Activated gamma-delta T cell treated with Interleukin-2 at 50 U/mL for 16 hours (primary cell): Measurements from ENCODE around the gene COMMD1.
"Not testable (repeated sequence)": the region's sequence is repeated elsewhere in the genome, so short reads cannot be mapped to it uniquely, and the experiment has no call there.

Experiments
- DNase-seq: peaks from one replicate; pipeline ENCODE4 v3.0.0-alpha.2; 2020

COMMD1 gene

DNA sequence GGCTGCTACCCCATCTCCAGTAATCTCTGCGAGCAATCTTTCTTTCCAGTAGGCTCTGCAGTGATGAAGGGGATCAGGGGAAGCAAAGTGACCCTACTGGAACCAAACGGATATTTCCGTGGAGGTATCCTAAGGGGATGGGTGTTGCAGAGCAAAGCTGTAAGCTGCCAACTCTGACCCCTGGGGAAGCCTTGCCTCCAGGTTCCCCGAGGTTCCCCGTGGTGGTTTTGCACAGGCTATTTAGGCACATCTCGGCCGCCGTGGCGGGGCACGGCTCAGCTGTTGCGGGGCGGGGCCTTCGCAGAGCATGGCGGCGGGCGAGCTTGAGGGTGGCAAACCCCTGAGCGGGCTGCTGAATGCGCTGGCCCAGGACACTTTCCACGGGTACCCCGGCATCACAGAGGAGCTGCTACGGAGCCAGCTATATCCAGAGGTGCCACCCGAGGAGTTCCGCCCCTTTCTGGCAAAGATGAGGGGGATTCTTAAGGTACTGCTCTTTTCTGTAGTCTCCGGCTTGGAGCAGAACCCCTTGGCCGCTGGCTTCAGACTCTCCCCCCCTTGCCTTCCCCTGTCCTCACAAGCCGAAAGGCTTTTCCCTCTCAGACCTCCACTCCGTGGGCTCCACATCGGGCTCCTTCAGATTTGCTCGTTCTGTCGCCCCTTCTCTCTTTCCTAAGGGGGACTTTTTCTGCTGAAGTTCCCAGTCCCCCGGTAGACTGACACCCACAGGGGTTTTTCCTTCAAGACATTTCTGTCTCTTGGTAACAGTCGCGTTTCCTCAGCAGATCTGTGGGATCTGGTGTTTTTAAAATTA is at the start of gene COMMD1:
Gene COMMD1, plus strand, starts transcription at position 303 of the 814 bp plus-strand sequence. Its CDS starts 5 bp downstream, at position 308.
- peak; percentile 75 for DNase-seq

DNA sequence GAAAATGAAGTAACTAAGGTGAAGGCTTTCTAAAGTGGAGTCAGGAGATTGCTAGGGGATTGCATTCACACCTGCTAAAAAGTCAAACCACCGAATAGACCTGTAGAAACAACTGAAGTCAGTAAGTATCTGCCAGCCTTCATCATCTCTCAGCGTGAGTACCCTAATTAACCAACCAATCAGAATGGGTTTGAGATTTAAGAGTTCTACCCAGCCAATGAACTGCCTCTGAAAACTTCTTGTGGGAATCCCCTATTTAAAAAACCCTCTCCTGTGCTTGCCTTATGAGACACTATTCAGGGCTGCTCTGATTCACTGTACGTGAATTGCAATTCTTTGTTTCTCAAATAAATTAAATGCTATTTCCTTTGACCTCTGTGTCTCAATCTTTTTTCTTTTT is 48.2 kb upstream of the COMMD1 start:
- DNase-seq: no peak

DNA sequence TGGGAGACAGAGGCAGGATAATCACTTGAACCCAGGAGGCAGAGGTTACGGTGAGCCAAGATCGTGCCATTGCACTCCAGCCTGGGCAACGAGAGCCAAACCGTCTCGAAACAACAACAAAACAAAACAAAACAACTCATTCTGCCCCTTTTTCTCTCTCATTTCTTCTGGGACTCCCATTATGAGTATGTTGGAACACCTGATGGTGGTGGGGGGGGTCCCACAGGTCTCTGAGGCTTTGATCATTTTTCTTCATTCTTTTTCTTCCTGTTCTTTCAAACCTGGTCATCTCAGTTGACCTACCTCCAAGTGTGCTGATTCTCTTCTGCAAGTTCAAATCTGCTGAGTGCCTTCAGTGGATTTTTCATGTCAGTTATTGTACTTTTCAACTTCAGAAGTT is 43.4 kb upstream of the COMMD1 start:
- DNase-seq: no peak

DNA sequence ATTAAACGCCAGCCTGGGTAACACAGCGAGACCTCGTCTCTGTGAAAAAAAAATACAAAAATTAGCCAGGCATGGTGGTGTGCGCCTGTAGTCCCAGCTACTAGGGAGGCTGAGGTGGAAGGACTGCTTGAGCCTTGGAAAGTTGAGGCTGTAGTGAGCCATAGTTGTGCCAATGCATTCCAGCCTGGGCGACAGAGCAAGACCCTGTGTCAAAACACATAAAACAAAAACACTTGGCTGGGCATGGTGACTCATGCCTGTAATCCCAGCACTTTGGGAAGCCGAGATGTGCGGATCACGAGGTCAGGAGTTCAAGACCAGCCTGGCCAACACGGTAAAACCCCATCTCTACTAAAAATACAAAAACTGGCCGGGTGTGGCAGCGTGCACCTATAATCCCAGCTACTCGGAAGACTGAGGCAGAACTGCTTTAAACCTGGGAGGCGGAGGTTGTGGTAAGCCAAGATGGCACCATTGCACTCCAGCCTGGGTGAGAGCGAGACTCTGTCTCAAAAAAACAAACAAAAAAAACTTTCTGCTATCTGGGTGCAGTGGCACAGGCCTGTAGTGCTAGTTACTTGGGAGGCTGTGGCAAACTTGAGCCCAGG is 38.9 kb upstream of the COMMD1 start:
- DNase-seq: not testable (repeated sequence)

DNA sequence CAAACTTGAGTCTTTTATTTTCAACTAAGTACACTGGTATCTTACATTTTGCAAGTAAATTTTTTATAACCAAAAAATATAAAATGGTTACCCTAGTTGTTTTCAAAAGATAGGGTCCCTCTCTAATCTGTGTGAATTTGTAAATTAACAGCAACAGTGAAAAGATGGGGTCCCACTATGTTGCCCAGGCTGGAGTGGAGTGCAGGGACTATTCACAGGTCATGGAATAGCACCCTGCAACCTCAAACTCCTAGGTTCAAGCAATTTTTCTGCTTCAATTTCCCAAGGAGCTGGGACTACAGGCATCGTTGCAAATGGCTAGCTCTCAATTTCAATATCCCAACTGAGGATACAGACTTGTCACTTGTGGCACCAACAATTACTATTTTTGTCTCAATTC is 29.1 kb upstream of the COMMD1 start:
- no peak for DNase-seq

DNA sequence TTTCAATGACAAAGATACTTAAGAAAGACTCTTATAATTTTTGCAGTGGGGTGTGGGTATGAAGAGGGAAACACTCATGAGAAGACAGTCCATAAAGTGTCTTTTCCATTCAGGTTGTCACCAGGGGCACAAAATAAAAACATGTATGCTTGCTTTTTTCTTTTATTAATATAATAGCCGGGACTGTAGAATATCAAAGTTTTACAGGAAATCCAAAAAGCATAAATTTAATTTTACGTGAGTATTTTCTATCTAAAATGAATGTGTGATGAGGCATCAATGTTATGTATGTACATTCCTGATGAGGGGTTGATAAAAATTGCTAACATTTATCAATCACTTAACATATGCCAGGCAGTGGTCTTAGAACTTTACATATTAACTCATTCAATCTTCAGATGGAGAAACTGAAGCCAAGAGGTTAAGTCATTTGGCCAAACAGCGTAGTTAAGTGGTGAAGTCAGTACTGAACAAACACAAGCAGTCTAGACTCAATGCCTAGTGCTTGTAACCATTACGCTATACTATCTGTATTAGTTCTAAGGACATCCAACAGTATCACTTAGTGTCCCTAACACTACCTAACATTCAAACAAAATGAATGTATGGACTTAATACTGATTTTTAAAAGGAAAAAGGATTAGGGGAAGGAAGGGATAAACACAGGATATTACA is 27.8 kb upstream of the COMMD1 start:
- no peak for DNase-seq

DNA sequence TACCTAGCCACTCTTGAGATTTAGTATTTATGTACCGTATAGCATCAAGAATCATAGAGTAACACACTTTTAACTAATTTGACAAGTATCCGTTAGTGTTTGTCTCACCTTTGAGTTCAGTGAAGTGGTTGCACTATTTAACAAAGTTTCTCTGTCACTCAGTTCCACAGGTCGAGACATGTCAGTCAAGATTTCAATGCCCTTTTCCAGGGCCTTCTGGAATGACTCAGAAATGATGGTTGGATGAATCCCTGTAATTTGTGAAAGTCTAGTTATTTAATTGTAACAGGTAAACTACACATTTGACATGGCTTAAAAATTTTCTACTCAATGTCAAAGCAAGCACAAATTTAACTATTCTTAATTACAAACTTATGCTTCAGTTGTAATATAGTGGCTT is 26.7 kb upstream of the COMMD1 start:
- DNase-seq: no peak

DNA sequence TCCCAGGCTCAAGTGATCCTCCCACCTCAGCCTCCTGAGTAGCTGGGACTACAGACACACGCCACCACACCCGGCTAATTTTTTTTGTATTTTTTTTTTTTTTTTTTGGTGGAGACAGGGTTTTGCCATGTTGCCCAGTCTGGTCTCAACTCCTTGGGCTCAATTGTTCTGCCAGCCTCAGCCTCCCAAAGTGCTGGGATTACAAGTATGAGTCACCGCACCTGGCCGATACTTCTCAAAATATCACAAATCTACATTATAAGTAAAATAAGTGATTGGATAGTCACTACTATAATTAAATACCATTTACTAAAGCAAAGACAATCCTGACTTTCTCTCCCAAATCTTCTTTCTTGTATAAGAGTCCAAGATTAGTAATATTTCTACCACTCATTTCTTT is 26.1 kb upstream of the COMMD1 start:
- not testable (repeated sequence) for DNase-seq

DNA sequence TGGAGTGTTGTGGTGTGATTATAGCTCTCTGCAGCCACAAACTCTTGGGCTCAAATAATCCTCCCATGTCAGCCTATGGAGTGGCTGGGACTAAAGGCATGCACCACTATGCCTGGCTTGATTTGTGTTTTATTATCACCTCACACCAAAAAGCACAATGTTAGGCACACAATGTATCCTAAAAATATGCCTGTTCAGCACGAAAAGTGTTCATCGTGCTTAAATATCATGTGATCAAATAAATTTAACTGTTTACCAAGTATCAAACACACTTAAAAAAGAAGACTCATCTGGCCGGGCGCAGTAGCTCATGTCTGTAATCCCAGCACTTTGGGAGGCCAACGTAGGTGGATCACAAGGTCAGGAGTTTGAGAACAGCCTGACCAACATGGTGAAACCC is 22.6 kb upstream of the COMMD1 start:
- DNase-seq: no peak

DNA sequence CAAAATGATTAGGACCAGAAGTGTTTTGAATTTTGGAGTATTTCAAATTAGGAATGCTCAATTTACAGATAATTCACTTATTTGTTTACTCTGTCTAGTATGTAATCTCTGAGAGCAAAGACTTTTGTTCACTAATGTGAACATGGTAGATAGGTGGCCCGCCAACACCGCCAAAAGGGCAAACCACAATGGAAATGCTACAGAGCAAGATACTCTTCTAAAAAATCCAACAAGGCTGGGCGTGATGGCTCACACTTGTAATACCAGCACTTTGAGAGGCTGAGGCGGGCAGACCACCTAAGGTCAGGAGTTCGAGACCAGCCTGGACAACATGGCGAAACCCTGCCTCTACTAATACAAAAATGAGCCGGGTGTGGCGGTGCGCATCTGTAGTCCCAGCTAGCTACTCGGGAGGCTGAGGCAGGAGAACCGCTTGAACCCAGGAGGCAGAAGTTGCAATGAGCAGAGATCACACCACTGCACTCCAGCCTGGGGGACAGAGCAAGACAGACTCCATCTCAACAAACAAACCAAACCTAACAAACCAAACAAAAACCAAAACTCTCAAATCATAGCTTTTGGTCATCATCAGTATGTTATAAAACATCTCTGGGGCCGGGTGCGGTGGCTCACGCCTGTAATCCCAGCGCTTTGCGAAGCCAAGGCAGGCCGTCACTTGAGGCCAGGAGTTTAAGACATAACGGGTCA is 19.4 kb upstream of the COMMD1 start:
- no peak for DNase-seq

DNA sequence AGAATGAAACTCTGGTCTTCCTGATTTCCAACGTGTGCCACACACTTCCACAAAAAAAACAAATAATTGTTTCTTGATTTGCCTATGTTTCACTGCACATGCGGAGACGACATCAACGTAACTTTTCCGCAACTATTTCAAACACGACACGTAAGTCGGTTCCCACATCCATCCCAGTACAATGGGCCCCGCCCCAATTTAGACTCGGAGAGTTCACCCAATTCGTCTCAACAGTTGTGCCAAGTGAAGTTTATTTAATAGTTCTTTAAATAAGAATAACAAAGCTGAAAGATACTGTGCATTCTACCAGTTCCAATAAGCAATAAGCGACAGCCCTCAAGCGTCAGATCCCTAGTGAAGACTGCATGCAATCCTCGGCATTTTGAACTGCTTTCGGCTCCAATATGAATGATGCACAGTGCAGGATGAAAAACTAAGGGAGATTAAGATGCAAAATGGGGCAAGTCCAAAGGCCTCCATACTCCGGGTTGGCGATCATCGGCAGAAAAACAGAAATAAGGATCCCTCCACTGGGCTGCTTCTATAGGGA is 17.7 kb upstream of the COMMD1 start:
- no peak for DNase-seq

DNA sequence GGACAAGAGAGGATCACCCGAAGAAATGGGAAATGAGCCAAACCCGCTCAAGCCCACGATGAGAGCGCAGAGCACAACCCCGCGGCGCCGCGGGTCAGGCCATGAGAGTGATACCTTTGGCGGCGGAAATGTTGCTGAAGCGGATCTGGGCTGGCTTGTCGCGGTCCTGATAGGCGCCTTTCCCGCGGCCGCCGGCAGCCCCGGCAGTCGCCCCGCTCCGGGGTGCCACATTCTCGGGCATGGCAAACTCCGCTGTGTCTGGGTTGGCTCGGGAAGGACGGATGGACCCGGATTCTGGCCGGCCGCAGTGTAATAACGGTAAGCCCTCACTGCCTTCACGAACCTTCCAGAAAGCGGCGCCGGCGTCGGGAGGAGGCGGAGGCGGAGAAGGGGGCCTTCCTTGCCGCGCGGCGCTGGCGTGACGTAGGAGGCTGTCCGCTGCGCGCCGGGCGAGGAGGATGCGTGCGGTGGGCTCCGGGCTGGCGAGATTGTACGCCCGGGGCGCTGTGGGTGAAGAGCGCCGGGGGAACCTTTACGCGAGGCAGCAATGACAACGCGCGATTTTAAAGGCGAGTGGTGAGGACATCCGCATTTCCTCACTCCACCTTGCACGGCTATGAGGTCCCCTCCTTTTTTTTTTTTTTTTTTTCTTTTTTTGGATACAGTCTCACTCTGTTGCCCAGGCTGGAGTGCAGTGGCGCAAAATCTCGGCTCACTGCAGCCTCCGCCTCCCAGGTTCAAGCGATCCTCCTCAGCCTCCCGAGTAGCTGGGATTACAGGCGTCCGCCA is 17.0 kb upstream of the COMMD1 start, which contains the start of gene CCT4:
Gene CCT4, minus strand, starts transcription at position 390 of the 789 bp plus-strand sequence. Its CDS starts 149 bp downstream, at position 241.
- DNase-seq: peak; percentile 89

DNA sequence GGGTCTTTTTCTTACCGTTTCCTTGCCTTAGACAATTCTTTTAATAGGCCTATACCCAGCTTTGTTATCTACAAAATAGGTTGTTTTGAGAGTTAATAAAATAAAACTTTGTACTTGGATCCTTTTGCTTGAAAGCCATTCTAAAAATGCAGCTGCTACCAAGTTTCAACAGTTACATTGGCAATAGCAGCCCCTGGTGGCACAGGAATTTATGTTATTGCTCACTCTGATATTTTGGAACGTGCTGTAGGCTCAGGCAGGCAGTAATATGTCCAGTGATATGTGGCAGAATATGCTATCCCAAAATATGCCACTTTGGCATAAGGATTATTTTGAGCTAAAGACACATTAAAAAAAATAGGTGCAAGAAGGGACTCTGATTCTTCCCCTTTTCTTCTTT is 6.7 kb upstream of the COMMD1 start:
- no peak for DNase-seq

DNA sequence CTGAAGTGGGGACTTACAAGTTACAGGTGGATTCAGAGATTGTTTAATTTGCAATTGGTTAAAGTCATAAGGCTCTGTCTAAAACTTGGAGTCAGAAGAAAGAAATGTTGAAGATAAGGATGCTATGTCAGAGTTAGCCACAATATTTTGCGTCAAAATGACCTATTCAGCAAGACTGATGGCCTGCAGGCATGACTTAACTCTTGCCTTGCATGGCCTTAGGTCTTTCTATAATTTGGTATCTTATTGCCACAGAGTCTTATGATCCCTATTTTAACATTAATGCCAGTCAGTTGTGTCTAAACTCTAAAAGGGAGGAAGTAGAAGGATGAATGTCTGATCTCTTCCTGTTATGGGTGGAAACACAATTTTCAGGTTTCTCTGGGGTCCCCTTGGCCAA is 5.2 kb upstream of the COMMD1 start:
- DNase-seq: no peak

DNA sequence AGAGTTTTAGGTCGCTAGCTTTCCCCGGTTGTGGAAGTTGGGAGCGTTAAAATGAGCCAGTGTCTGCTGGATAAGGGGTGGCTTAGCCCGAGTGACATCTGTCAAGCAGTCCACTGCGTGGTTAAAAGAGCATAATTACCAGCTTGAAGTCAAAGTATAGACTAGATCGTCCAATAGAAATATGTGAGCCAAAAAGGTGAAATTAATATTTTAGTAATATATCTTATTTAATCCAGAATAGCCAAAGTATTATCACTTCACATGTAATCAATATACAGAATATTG is 654 bp downstream of the COMMD1 start:
- DNase-seq: no peak

DNA sequence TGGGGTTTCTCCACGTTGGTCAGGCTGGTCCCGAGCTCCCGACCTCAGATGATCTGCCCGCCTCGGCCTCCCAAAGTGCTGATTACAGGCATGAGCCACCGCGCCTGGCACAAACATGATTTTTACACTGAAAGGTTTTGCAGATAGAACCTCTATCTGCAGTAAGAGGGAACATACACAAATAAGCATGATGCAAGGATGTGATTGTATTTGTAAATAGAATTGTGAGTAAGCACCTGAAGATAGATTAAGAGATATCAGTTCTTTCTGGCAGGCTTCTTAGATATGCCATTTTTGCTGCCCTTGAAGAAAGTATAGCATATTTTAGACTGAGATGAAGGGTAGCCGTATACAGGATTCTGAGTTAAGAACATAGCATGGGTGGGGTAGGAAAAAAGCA is 3.6 kb downstream of the COMMD1 start:
- DNase-seq: no peak

DNA sequence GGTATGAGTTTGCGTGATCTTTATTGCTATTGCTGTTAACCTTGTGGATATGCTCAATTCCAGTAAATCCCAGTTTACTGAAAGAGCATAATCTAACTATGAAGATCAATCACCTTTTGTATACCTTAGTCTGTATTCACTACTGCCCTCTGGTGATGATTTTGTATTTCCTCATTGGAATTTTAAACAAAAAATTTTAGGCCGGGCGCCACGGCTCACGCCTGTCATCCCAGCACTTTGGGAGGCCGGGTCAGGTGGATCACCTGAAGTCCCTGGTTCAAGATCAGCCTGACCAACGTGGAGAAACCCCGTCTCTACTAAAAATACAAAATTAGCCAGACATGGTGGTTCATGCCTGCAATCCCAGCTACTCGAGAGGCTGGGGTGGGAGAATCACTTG is 5.1 kb downstream of the COMMD1 start:
- DNase-seq: no peak

DNA sequence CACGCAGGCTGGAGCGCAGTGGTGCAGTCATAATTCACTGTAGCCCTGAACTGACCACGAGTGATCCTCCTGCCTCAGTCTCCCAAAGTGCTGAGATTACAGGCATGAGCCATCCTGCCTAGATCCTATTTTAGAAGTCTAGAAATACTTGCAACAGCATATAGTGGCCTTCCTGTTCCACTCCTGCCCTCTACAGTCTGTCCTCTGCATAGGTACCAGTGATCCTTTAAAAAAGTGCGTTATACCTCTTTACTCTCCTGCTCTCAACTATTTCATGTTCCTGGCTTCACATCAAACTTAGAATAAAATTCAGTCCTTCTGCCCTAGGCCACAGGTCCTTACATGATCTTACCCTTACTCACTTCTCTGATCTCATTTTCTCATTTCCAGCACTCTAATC is 6.0 kb downstream of the COMMD1 start:
- no peak for DNase-seq

DNA sequence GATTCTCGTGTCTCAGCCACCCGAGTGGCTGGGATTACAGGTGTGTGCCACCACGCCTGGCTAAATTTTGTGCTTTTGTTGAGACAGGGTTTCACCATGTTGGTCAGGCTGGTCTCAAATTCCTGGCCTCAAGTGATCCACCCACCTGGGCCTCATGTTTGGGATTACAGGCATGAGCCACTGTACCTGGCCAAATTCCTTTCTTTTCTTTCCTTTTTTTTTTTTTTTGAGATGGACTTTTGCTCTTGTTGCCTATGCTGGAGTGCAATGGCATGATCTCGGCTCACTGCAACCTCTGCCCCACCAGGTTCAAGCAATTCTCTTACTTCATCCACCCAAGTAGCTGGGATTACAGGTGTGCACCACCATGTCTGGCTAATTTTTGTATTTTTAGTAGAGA is 9.3 kb downstream of the COMMD1 start:
- not testable (repeated sequence) for DNase-seq

DNA sequence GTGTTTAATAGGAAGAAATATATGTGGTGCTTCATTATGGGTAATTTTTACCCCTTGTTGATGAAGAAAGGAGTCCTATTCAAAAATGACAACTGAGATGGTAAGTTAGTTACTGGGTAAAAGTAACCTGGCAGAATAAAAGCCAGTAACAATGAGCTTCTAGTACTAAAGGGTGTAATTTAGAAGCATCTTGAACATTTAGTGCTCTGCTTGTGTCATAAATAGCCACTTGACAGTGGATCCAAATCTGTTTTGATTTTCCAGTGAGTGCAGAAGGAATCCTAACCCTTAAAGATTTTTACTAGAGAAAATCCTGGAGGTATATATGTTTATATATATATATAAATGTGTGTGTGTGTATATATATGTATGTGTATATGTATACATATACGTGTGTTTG is 15.1 kb downstream of the COMMD1 start:
- DNase-seq: no peak

DNA sequence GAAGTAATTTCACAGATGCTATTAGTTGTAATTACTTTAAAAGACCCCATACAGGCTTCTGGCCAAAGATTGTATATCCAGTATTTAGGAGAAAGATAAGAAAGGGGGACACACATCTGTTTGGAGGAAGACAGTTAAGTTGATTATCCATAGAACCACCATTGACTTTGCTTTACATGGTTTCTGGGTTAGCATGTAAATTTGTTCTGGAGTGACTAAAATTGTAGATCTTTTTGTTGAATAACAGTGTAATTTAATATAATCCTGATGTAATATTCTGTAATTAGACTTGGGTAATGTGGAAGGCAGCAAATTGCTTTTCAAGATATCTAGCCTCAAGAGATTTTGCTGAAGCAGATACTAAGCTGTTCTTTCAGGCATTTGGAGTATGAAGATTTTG is 17.2 kb downstream of the COMMD1 start:
- no peak for DNase-seq

DNA sequence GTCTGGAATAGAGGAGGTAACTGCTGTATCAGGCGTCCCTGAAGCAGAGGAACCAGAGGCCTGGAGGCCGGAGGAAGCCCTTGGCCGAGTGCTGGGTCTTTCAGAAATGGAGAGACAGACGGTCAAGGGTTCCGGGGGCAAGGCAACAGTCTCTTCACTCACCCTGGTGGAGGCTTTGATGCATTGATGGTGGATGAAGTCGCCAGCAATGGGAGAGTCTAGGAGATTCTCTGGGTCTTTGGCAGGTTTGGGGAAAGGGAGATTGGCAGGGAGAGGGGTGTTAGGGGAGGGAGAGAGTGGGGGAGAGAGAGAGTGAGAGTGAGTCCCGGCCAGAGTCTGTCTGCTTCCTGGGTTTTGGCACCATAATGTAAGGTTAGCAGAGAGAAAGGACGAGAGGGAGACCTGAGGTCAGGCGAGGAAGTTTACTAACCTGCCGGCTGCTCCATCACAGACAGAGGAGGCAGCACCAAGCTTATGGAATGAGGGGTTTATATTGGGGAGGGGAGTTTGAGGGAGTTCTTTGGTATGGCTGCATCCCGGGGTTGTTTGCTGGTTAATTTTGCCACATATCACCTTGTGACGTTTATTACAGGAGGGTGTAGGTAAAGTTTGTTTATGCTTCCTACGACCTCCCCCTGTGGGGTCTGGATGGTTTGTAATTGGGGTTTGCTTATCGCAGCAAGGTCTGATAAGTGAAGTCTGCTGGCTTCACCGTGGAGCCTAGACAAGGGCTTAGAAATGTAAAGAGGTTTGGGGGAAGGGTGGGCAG is 19.6 kb downstream of the COMMD1 start:
- no peak for DNase-seq
